Measurements from ENCODE around the gene IL36RN. TPM values are rescaled to one million over a fixed set of nuclear protein-coding genes. Genes with fewer than 3 reads are reported as not detected.
"Not testable (repeated sequence)": the region's sequence is repeated elsewhere in the genome, so short reads cannot be mapped to it uniquely, and the experiment has no call there.

The IL36RN gene
- total RNA-seq, 4 donors from 2014 or later: not detected

DNA sequence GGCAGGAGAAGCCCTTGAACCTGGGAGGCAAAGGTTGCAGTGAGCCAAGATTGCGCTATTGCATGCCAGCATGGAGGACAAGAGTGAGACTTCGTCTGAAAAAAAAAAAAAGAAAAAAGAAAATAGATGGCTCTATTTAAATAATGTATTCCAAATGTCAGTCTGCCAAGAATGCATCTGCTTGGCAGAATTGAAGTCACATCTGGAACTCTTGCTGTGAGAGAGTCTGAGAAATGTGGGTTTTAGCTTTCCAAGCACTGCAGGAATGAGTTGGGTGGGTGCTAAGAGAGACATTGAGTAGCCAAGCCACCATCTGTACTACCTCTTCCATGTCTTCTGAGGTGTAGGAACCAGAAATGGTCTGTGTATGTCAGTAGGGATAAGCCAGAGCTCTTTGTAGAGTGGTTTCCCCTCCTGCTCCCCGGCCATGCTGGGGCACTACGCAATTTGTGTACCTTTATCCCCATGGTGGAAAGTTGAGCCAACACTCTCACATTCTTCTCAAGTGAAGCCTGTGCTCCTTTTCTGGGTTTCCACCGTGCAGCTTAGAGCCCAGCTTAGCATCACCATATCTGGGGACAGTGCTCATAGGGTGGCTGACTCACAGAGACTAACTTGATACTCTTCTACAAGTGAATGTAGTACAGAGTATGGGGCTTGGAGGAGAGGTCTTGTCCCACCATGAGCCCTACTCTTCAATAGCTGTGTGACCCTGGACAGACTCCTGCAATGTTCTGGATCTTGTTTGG, 34.0 kb downstream of the IL36RN start:
- H3K9me3 ChIP-seq: no peaks in the 10 kb centered on the region
- no peak overlapping the region for H3K27ac ChIP-seq
- H3K4me1 ChIP-seq: peaks cover 7 to 8% of the 10 kb centered on the region in 2 donors
- H3K4me3 ChIP-seq (replicated peaks in 1 of 3): no peak overlapping the region
- H3K36me3 ChIP-seq: no peaks in the 10 kb centered on the region
- DNase-seq: no peak
- intact Hi-C loops (cut with DNase I): no loop called here
- no peaks in the 10 kb centered on the region for H3K27me3 ChIP-seq
- no peak for TF ChIP-seq POLR2A (IDR thresholded peaks at IDR 0.05)
- WGBS, 2 donors: 89 to 90% methylated on average over 5 of the region's 5 CpGs

DNA sequence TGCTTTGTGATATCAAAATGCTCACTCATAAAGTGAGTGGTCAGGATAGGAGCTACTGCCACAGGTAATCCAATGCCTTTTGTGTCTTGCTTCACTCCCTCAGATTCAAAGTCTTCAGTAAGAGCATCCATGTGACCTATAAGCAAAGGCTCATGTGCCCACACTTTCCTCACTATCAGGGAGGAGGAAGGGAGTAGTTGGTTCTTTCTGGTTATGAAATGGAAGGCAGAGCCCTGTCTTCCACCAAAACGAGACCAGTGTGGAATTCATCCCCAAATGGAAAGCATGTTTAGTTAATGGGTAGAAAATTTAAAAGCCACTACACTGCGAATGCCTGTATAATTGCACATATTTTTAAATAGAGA, 34.6 kb downstream of the IL36RN start:
- no peak overlapping the region for H3K4me3 ChIP-seq (replicated peaks in 1 of 3)
- no peaks in the 10 kb centered on the region for H3K36me3 ChIP-seq
- H3K27ac ChIP-seq: no peak overlapping the region
- WGBS, 2 donors: 47 to 64% methylated on average over 2 of the region's 2 CpGs
- TF ChIP-seq POLR2A (IDR thresholded peaks at IDR 0.05) (no peak), CTCF (IDR thresholded peaks at IDR 0.05) (no peak)
- H3K4me1 ChIP-seq: peaks cover 2% of the 10 kb centered on the region in 2 donors
- intact Hi-C loops (cut with DNase I): no loop called here
- H3K9me3 ChIP-seq: no peaks in the 10 kb centered on the region
- no peaks in the 10 kb centered on the region for H3K27me3 ChIP-seq
- no peak for DNase-seq

- H3K4me3 ChIP-seq (replicated peaks in 1 of 3); DNase-seq; H3K36me3 ChIP-seq; H3K27ac ChIP-seq; intact Hi-C loops (cut with DNase I); H3K27me3 ChIP-seq; H3K9me3 ChIP-seq; H3K4me1 ChIP-seq: not testable (repeated sequence)
- 89 to 95% methylated on average over 14 of the region's 14 CpGs for WGBS, 2 donors
These were observed 37.3 kb downstream of the IL36RN start for GRCh38 chr2:113096306-113096705.

DNA sequence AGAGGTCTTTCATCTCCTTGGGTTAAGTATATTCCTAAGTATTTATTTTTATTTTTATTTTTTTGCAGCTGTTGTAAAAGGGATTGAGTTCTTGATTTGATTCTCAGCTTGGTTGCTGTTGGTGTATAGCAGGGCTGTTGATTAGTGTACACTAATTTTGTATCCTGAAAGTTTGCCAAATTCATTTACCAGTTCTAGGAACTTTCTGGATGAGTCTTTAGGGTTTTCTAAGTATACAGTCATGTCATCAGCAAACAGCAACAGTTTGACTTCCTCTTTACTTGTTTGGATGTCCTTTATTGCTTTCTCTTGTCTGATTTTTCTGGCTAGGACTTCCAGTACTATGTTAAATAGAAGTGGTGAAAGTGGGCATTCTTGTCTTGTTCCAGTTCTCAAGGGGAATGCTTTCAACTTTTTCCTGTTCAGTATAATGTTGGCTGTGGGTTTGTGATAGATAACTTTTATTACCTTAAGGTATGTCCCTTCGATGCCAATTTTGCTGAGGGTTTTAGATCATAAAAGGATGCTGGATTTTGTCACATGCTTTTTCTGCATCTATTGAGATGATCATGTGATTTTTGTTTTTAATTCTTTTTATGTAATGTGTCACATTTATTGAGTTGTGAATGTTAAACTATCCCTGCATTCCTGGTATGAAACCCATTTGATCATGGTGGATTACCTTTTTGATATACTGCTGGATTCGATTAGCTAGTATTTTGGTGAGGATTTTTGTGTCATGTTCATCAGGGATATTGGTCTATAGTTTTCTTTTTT, 38.0 kb downstream of the IL36RN start:
- WGBS, 2 donors: 49 to 89% methylated on average over 2 of the region's 2 CpGs
- H3K4me3 ChIP-seq (replicated peaks in 1 of 3); H3K27me3 ChIP-seq; H3K9me3 ChIP-seq; H3K4me1 ChIP-seq; intact Hi-C loops (cut with DNase I); DNase-seq; H3K36me3 ChIP-seq; H3K27ac ChIP-seq: not testable (repeated sequence)

DNA sequence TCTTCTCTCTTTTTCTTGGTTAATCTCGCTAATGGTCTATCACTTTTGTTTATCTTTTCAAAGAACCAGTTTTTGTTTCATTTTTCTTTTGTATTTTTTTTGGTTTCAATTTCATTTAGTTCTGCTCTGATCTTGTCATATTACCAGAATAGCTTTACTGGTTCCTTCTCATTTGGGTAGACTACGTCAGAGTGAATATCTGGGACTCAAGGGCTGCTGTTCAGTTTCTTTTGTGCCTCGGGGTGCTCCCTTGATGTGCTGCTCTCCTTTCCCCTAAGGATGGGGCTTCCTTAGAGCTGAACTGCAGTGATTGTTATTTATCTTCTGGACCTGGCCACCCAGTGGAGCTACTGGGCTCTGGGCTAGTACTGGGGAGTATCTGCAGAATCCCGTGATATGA, 39.0 kb downstream of the IL36RN start:
- intact Hi-C loops (cut with DNase I): no loop called here
- H3K27ac ChIP-seq: no peak overlapping the region
- DNase-seq: no peak
- H3K4me3 ChIP-seq (replicated peaks in 1 of 3): no peak overlapping the region
- 85 to 94% methylated on average over 4 of the region's 4 CpGs for WGBS, 2 donors
- no peaks in the 10 kb centered on the region for H3K36me3 ChIP-seq
- no peaks in the 10 kb centered on the region for H3K27me3 ChIP-seq
- TF ChIP-seq CTCF (IDR thresholded peaks at IDR 0.05) (no peak), POLR2A (IDR thresholded peaks at IDR 0.05) (no peak)
- no peaks in the 10 kb centered on the region for H3K4me1 ChIP-seq
- H3K9me3 ChIP-seq: no peaks in the 10 kb centered on the region

GRCh38 chr2:113098532-113098931, 39.5 kb downstream of the IL36RN start:
- H3K27me3 ChIP-seq: no peaks in the 10 kb centered on the region
- no peak for TF ChIP-seq POLR2A (IDR thresholded peaks at IDR 0.05)
- TF ChIP-seq CTCF (IDR thresholded peaks at IDR 0.05): no peak
- H3K4me3 ChIP-seq (replicated peaks in 1 of 3): no peak overlapping the region
- H3K36me3 ChIP-seq: no peaks in the 10 kb centered on the region
- intact Hi-C loops (cut with DNase I): no loop called here
- DNase-seq: no peak
- H3K9me3 ChIP-seq: no peaks in the 10 kb centered on the region
- H3K27ac ChIP-seq: no peak overlapping the region
- H3K4me1 ChIP-seq: no peaks in the 10 kb centered on the region
- 84 to 90% methylated on average over 5 of the region's 6 CpGs for WGBS, 2 donors

Data from thyroid gland (tissue), 4 donors.